ENCODE data around the gene FAM83F.
"Not testable (repeated sequence)": the region's sequence is repeated elsewhere in the genome, so short reads cannot be mapped to it uniquely, and the experiment has no call there.

The FAM83F gene

GRCh38 chr22:40019100-40019499 is 24.3 kb downstream of the FAM83F start:
- DNase-seq: no peak

- DNase-seq: no peak
These were observed 26.2 kb downstream of the FAM83F start for GRCh38 chr22:40020956-40021355.

- DNase-seq: peak; percentile 42
These were observed 26.7 kb downstream of the FAM83F start for GRCh38 chr22:40021401-40022000.

- no peak for DNase-seq
These were observed 27.9 kb downstream of the FAM83F start for GRCh38 chr22:40022536-40023240.

DNA sequence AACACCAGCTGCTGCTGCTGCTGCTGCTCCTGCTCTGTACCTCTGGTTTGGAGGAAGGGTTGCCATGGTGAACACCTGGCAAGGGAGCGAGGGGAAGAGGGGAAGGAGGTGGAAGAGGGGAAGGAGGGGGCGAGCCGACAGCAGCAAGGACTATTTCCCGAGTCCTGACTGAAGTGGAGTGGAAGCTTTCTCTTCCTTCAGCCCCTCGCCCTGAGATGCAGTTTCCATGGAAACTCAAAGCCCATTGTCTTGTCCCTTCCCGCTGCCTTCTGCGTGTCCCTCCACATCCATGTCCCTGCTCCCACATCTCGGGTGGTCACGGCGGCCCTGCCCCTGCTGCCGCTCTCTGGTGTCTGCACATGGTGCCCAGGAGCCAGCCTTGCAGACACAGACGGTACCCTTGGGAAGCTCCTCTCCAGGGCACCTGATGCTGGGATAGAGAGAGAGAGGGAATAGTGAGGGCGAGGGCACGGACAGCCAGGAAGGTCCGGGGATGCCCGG is 28.6 kb downstream of the FAM83F start:
- DNase-seq: no peak

DNA sequence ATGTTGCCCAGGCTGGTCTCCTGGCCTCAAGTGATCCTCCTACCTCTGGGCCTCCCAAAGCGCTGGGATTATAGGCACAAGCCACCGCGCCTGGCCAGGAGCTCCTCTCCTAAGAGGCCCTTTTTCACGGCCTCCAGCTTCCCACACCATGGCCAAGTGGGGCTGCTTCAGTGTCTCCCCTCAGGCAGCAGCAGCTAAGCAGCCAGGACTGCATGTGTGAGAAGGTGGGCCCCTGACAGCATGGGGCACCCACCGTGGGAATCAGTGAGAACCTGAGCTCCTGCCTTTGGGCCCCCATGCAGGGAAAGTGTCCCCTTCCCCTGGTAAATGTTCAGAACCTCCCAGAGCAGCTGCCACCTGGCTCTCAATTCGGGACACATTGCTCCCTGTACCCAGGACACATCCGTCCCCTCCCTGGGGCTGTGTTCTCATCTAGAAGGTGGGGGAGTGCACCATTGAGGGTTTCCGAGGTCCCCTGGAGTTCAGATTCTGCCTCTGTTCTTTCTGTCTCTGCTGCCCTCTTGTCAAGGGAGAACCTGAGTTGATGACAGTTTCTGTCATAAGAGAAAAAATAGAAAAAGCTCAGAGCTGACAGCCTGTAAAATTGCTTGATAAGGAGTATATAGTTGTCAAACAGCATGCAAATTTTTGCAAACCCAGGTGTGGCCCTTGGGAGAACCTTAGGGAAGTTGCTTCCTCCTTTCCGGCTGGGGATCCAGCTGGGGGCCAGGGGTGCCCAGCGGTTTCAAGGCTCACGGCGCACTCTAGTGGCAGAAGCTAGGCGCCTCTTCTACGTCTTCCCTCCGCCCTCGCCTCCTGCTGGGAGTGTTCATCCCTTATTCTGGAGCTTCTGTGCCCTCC is 29.7 kb downstream of the FAM83F start:
- peak; percentile 50 for DNase-seq

GRCh38 chr22:40025062-40025379 is 30.3 kb downstream of the FAM83F start:
- DNase-seq: not testable (repeated sequence)

DNA sequence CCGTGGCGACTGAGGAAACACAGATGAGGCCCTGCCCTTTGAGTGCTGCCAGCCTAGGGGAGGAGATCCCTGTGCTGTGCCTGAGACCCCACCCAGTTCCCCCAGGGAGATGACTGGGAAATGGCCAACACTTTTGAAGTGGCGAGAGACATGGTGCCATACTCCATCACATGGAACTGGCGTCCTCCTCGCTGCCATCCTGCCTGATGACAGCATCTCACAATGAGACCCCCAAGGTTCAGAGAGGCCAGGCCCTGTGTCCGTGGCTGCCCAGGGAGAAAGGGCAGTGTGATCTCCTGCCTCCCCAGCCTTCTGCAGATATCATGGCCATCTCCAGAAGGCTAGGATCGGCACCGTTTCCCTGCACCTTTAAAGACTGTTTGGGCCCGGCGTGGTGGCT is 31.1 kb downstream of the FAM83F start:
- no peak for DNase-seq

- no peak for DNase-seq
These were observed 31.9 kb downstream of the FAM83F start for GRCh38 chr22:40026641-40027040.

DNA sequence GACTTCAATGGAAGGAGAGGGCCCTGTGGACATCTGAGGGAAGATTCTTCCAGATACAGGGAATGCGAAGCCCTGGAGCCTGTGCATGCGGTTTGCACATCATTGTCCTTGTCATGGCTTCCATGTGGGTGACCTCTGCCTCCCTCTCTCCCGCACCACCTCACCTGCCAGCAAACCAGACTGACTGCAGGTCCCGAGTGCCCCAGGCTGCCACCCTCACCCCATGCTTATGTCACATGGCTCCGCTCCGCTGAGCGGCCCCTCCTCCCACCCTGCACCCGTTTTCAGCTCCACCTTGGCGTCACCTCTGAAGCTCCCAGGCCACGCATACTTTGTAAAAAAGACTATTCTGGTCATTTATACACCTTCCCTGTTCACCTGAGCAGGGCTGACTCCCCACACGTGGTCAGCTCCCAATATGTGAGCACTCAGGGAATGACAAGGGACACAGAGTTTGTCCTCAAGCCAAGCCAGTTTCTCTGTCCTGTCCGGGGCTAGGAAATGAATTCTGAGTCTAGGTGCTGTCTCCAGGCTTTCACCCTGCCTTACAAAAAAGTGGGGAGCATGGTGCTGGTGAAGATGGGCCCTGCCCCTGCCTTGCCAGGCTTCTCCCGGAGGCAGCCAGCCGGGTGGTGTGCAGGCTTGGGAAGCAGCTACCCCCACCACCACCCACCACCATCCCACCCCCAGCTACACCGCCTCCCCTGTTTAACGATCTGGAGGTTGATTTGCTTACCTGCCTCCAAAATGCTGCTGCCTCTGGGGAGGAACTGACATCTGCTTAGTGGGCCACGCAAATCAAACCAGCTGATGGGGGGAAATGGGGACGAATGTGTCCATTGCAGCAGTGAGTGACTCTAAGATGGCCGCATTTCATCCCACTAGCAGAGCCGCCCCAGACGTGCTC is 32.7 kb downstream of the FAM83F start:
- DNase-seq: no peak

- DNase-seq: no peak
These were observed 33.3 kb downstream of the FAM83F start for GRCh38 chr22:40028098-40028425.

DNA sequence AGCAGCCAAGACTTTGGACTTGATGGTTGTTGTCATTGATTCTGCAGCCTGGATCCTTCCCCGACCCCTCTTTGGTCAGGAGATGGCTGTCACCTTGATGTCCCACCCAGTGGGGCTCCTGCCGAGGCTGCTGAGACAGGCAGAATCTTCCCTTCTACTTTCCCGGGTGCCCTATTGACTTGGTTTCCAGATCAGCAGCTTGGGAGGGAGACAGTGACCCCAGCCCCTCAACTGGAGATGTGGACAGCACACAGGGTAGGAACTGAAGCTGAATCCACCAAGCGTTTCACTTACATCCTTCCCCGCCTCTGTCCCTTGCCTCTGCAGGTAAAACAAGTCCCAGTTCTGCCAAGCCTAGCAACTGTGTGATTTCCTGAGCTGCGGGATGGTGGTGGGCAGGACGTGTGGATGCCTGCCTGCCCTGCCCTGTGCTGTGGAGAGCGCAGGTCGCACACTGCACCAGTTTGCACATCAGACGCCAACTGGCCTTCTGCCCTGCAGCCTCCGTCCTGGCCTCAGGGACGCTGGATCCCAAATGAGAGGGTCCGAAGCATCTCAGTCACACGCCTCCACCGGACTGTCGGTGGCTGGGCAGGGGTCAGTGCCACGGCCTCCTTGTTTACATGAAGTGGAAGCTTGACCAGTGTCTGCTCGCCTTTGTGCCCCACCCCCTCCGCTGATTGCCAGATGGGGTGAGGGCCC is 34.6 kb downstream of the FAM83F start:
- DNase-seq: no peak

DNA sequence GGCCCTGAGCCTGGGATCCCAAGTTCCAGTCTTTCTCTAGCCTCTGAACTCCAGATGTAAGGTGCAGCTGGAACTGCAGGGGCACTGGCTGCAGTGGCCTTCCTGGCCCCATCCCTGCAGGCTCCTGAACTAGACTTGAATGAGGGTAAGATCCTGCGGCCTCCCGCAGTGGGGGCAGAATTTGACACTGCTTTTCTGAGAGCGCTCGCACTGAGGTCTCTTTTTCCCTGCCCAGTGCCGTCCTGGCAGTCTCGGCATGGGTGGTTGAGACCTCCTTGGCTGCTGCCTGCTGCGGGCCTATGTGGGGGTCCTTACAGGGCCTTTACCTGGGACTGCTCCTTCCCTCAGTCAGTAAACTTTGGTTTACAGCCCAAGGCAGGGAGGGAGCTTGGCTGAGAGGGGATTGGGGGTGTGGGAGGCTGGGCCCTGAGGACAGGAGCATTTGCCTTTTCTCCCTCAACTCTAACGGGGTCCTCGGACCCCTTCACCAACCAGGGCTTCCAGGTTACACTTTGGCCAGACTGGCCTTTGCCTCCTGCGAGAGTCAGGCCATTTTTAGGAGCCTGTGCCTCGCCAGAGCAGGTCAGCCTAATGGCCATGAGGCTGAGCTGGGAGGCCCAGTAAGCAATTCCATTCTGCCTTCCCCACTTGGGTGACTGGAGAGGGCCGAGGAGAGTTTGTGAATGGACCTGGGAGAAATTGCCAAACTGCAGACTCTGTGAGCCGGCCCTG is 35.4 kb downstream of the FAM83F start:
- DNase-seq: no peak

GRCh38 chr22:40030758-40031095 is 36.0 kb downstream of the FAM83F start:
- DNase-seq: no peak

DNA sequence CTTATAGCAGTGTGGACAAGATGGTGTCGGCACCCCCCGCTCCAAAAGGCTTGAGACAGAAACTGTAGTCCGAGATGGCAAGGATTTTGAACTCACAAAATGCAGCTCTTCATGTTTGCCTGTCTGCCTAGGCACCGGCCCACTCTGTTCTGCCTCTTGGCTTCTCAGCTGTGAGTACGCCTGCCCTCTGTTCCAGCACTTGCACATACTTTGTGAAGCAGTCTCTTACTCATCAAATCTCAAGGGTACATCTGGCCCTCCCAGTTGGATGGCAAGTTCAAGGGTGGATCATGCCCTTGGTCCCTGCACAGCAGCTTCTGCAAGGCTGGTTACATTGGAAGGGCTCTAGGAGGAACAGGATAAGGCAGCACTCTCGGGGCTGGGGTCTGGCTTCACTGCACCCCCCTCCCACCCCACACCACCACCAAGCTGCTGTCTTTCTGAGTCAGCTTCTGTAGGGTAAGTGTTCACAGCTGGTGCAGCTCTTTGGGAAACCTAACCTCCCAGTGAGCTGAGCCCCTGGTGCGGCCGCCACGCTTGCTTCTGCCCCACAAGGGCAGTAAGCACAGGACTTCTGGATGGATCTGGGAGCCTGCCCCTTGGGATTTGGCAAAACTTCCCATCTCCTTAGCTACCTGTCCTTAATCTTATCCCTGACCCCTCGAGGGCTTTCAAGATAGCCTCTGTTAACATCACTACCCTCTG is 37.2 kb downstream of the FAM83F start:
- no peak for DNase-seq

GRCh38 chr22:40033586-40034380 is 39.0 kb downstream of the FAM83F start:
- peak; percentile 39 for DNase-seq

GRCh38 chr22:40035351-40035750 is 40.6 kb downstream of the FAM83F start:
- no peak for DNase-seq

DNA sequence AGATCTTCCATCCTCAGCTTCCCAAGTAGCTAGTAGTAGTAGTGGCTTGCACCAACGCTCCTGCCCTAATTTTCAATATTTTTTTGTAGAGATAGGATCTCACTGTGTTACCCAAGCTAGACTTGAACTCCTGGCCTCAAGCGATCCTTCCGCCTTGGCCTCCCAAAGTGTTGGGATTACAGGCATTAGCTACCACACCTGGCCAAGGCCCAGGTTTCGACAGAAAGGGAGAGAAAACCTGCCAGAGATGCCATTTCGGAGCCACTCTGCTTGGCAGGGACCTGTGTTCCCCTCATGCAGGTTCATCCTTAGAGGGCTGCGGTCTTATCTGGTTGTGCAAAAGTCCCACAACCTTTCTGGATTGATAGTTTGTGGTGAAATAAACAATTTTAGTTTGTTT is 41.4 kb downstream of the FAM83F start:
- DNase-seq: no peak

- peak; percentile 56 for DNase-seq
These were observed 42.0 kb downstream of the FAM83F start for GRCh38 chr22:40036591-40037225.

DNA sequence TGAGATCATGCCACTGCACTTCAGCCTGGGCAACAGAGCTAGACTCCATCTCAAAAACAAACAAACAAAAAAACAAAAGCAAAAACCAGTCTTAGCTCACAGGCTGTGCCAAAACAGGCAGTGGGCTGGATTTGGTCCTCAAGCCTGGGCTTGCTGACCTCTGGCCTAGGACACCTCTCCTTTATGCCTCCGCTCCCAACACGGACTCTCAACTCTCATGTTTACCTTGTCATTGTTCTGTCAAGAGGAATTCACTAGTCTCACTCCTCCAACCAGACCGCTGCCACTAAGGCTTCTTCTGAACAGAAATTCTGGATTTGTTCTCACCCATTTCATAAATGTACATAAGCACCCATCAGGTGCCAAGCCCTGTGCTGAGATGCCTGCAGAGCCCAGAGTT is 42.6 kb downstream of the FAM83F start:
- DNase-seq: no peak

Measured in NCI-H1436 (cell line).